ENCODE measurements around the gene TPRG1. TPM values are rescaled to one million over a fixed set of nuclear protein-coding genes. Genes with fewer than 3 reads are reported as not detected.

TPRG1 gene
- total RNA-seq, 1 experiment from 2014 or later = 0.42 TPM

DNA sequence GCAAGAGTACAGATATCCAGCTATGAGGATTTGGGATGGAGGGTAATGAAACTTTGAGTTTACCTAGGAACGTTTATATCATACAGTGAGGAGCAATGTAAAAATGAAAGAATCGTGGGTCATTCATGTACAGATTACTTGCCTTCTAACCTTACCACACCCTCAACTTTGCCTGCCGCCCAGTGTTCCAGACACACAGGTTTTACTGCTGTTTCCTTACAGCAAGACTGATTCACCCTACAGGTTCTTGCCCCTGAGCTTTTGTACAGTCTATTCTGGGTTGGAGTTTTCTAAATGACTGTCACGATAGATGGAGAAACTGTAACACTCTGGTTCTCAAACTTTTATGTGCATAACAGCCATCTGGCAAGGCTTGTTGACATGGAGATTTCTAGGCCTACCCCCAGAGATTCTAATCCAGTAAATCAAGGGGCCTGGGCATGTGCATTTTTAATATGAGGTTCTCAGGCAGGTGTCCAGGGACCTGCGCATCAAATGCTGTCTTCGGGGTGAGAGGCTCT lies 6.6 kb upstream of the TPRG1 start:
- no peak for DNase-seq (ENCODE audit: low read depth)

DNA sequence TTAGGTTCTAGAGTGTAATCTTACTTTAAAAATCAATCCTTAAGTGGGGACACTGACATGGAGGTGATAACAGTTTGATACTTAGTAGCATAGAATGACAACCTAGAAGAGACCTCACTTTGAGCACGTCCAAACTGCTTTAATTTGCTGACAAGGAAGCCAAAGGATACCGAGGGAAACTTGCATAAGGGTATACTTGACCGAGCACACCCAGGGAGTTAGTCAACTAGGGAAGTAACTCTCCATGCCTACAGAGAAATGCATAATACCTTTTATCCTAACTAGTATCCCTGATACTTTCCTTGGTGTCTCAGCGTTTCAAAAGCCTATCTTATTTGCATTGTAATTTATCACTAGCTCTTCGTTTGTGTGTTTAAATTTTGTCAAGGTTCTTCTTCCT lies 5.5 kb upstream of the TPRG1 start:
- DNase-seq (ENCODE audit: low read depth) = no peak

DNA sequence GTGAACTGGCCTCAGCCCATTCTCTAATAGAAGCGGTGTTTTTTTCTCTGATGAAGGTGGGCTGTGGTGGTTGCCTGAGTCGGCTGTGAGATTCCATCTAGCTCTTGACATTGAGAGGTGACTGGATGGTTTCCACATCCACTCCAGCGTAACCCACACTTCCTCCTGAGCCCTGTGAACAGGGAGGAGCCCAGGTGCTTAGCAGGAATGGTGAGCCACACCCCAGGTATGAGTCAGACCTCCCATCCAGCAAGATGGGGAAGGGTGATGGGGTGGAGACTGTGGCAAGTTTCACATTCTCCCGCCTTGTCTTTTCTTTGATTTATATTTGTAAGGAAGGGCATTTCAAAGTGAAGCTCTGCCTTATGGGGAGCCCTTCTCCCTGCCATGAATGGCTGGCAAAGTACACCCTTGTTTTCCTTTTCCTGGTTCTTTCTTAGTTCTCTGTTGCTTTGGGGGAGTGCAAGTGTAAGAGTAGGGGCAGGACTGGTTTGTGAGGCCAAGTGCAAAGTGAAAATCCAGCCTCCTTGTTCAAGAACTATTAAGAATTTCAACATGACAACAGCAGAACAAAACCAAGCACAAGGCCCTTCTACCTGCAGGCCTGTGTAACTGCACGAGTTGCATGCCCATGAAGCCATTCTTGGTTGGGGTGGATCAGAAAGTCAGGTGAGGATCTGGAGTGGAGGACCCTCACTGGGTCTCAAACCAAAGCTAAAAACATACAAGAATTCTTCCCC lies 4.6 kb upstream of the TPRG1 start:
- DNase-seq (ENCODE audit: low read depth) = peak; percentile 42

- no peak for DNase-seq (ENCODE audit: low read depth)
Measured at GRCh38 chr3:189168711-189169110, 3.1 kb upstream of the TPRG1 start.

DNA sequence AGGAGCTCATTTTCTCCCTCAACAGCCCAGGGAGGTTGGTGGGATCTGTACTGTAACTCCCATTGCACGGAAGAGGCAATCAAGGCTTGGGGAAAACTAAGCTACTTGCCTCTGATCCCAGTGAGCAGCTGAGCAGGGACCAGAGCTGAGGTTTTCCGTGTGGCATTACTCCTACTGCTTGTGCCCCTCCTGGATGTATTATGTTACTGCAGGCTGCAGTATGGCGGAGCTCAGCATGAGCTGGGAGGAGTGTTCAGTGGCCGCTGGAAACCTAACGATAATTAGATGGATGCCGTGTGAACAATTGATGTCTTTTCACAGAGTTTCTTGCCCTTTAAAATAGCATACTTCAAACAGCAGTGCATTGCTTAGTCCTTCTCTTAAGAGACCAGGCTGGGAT lies 2.0 kb upstream of the TPRG1 start:
- no peak for DNase-seq (ENCODE audit: low read depth)

DNA sequence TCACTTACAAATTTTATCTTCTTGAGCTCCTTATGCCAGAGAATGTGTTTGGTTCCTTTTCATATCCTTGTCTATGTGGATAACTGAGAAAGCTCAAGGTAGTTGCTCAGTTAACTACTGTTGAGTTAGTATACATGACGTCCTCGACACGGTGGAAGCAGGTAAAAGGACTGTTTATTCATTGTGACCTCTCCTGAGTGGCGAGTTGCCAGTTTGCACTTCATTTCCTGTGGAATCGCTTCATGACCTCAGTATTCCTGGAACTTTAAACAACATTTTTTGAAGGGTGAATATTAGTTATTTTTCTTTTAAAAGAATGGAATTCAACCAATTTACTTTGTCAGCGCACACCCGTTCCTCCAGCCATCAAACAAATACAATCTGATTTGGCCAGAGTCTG lies 1.2 kb upstream of the TPRG1 start:
- DNase-seq (ENCODE audit: low read depth) = peak; percentile 24

- DNase-seq (ENCODE audit: low read depth) = no peak
Measured at GRCh38 chr3:189172668-189173419, 1.1 kb downstream of the TPRG1 start.

GRCh38 chr3:189184566-189184965 lies 12.8 kb downstream of the TPRG1 start:
- no peak for DNase-seq (ENCODE audit: low read depth)

- peak; percentile 53 for DNase-seq (ENCODE audit: low read depth)
Measured at GRCh38 chr3:189186101-189186500, 14.3 kb downstream of the TPRG1 start.

GRCh38 chr3:189188466-189188865 lies 16.7 kb downstream of the TPRG1 start:
- DNase-seq (ENCODE audit: low read depth) = no peak

DNA sequence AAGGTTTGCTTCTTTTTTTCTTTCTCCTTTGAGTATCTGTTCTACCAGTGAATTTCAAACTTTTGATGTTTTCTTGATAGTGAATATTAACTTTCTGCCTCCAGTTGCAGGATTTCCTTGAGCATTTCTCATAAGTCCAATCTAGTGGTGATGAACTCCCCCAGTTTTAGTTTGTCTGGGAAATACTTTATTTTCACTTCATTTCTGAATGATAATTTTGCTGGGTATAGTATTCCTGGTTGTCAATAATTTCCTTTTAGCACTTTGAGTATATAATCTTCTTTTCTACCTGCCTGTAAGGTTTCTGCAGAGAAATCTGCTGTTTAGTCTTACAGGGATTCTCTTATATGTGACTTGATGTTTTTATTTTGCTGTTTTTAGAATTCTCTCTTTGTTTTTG lies 21.0 kb downstream of the TPRG1 start:
- no peak for DNase-seq (ENCODE audit: low read depth)

DNA sequence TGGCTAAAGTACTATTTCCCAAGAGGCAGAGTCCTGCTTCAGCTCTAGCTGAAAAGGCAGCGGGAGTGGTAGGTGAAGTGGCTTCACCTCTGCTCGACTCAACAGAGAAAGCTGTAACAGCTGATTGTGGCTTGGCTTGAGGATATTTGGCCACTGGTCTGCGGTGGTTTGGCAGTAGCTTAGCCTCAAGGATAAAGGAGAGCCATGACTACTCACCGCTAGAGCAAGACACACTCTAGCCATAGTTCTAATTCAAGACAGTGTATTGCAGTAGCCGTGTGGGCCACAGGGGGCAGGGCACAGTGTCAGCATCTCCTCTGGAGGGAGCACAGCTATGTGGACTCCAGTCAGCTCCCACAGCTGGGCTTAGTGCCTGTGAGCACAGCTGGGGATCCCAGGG lies 23.5 kb downstream of the TPRG1 start:
- DNase-seq (ENCODE audit: low read depth) = peak; percentile 6

GRCh38 chr3:189202106-189202505 lies 30.3 kb downstream of the TPRG1 start:
- peak; percentile 9 for DNase-seq (ENCODE audit: low read depth)

GRCh38 chr3:189202583-189202982 lies 30.8 kb downstream of the TPRG1 start:
- peak; percentile 36 for DNase-seq (ENCODE audit: low read depth)

DNA sequence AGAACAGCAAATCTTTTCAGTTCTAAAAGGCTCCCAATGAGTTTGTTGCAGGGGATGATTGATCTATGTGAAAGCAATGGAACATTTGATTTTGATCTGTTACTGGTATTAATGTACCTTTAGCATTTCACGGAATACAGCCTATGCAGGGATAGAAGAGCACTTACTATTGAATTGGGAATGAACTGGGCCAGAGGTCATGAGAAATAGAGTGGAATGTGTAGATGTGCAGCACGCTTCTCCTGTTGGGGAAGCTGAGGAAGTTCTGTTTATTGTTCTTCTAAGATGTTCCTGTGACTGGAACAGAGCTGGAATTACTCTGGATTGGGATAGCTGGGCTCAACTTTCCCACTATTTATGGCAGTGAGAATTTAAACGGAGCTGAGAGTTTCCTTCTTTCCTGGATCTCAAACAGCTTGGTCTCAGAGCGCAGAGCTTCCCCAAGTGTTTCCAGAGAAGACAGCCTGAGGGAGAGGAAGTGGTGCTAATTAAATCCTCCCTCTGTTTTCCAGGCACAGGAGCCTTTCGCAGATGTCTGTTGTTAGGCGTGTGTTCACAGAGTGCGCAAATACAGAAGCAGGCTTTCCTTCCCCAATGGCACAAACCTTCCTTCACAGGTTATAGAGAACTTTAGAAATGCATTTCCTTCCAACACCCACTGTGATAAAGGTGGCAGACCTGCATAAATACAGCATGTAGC lies 32.5 kb downstream of the TPRG1 start:
- DNase-seq (ENCODE audit: low read depth) = no peak

GRCh38 chr3:189204937-189205336 lies 33.2 kb downstream of the TPRG1 start:
- DNase-seq (ENCODE audit: low read depth) = no peak

- DNase-seq (ENCODE audit: low read depth) = no peak
Measured at GRCh38 chr3:189210251-189210770, 38.5 kb downstream of the TPRG1 start.

DNA sequence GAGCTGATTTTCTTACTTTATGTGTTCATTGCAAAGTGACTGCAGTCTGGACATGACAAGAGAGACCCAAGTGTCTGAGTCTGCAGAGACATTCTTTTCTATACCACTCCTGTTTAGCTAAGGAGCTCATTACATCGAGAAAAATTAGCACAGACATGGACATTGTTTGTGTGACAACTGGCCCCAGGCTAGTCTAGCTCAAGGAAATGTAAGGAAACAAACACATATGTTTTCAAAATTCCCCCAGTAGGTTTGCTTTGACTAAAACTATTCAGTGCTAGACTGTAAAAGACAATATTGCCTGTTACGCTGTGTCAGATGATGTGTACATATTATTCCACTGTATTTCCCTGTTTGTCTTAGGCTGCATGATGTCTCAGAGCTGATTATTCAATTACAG lies 40.9 kb downstream of the TPRG1 start:
- no peak for DNase-seq (ENCODE audit: low read depth)

DNA sequence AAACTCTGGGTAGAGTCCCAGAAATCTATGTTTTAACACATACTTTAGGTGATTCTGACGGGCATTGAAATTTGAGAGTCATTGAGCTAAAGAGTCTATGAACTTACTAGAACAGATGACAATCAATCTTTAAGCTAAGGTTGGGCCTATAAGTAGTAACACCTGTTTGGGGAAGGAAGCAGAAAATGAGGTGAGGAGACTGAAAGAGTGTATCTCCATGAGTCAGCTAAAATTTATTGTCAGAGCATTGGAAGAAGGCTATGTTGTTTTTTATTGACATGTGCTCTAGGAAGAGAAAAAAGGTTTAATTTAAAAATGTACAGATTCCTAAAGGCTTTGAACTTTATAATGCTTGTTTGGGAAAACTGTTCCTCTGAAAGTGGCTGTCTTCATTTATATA lies 42.9 kb downstream of the TPRG1 start:
- no peak for DNase-seq (ENCODE audit: low read depth)

DNA sequence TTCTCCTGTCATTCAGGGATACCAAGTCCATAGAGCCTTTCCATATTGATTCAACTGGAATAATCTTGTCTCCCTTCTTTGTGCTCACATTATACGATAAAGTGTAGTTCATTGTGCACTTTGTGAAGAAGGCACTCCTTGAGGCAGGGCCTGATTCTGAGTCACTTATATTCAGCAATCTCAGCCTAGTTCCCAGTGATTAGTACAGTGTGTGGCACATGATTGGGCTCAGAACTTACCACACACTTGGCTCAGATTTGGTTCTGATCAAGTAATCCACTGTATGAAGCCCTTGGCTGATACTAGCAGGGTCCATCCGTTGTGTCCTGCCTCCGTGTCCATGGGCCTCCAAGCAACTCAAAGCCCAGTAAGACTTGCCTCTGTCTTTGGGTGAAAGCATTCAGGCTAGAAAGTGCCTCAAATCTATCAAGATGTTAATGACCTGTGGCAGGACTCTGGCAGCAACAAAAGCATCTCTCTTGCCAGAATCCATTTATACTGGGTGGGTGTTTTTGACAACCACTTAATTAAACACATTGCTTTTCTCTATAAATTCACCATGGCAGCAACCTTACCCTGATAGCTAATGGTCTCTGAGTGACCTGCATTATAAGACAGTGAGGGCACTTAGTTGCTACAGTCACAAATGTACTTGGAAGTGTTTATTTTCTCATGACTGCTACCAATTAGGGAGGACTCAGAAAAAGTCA lies 51.3 kb downstream of the TPRG1 start:
- DNase-seq (ENCODE audit: low read depth) = no peak

- DNase-seq (ENCODE audit: low read depth) = no peak
Measured at GRCh38 chr3:189225431-189225830, 53.7 kb downstream of the TPRG1 start.

DNA sequence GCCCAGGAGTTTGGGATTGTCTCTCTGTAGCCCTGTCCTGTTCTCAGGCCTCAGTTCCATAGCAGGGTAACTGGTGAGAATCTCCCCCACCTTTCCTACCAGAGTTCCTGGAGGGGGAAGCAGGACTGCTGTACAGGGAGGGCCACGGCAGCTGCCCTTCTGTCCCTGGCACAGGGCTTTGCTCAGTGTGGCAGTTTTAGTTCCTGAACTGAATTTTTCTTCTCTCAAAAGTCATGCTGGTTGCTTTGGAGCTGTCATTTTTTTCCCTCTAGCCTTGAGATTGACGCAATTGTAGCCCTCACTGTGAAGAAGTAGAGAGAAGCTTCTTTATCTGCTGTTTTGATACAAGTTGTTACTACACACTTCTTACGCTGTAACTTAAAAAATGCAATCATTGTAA lies 55.5 kb downstream of the TPRG1 start:
- DNase-seq (ENCODE audit: low read depth) = no peak
